ENCODE measurements around the gene SPATA9. TPM values are rescaled to one million over a fixed set of nuclear protein-coding genes. Genes with fewer than 3 reads are reported as not detected.

SPATA9 gene
- total and polyA plus RNA-seq, 9 of the 15 experiments (the other 6 are each of a cell fraction or from before 2014, with no cell fraction given): 0.16 to 5.5 (median 0.39) TPM; not detected in 3

GRCh38 chr5:95630394-95630917, 52.3 kb downstream of the SPATA9 start:
- Histone ChIP-seq H3K27me3 (ENCODE audit: control insufficient read depth in 2 of 2, insufficient read depth in 2 of 2, low read length in 2 of 2) (no peaks in the 10 kb centered on the region), H3K4me1 (replicated peaks in 1 of 2; ENCODE audit: control insufficient read depth in 2 of 2, insufficient read depth in 2 of 2, low read length in 2 of 2) (peaks cover 0 to 13% of the 10 kb centered on the region in 2 experiments; a peak in 4 of 5 replicates), H3K9ac (ENCODE audit: insufficient read depth in 1 of 2, low read depth in 2 of 2, low read length in 2 of 2) (no peak overlapping the region), H3K4me3 (no peak overlapping the region), H2AFZ (ENCODE audit: low read depth, low read length) (no peak overlapping the region), H3K4me2 (ENCODE audit: insufficient read depth, low read length) (no peak overlapping the region), H3K79me2 (ENCODE audit: control insufficient read depth, insufficient read depth, low read length) (no peaks in the 10 kb centered on the region), H4K20me1 (replicated peaks; ENCODE audit: control insufficient read depth, insufficient read depth, low read length) (no peaks in the 10 kb centered on the region), H3K27ac (ENCODE audit: extremely low read depth, low read depth, low read length) (no peak overlapping the region), H3K9me1 (ENCODE audit: control insufficient read depth, insufficient read depth, low read length) (no peaks in the 10 kb centered on the region), H3K36me3 (ENCODE audit: control insufficient read depth, insufficient read depth, low read length) (no peaks in the 10 kb centered on the region), H3K9me3 (replicated peaks; ENCODE audit: control insufficient read depth, insufficient read depth, low read depth, low read length) (no peaks in the 10 kb centered on the region)
- POLR2A ChIA-PET: interaction anchor here (0.5 to 1.6 kb wide), 3 partner anchors 7 to 21 kb away, joined by 3 to 12 read pairs (median 3); no protein-coding TSS in a partner anchor
- CTCF ChIA-PET (ENCODE audit: low intra/inter-chr PET ratio): no interaction called here
- FAIRE-seq (no peak), ATAC-seq (no peak), DNase-seq (ENCODE audit: extremely low read depth in 1 of 4, low spot score in 3 of 4) (peak in 1 of 4 experiments; percentile 18)
- in situ Hi-C loops (cut with MboI): loop anchor here (25.0 kb wide), 1 partner anchor 707 kb away; no protein-coding TSS in a partner anchor
- TF ChIP-seq RAD51 (IDR thresholded peaks at IDR 0.05; ENCODE audit: borderline replicate concordance, low read depth): peak; percentile 70; the same call in 1 of the 2 replicates
- 0 out of 2 replicates have a peak, but pooled peaks have one; percentile 59 for TF ChIP-seq TOE1 (IDR thresholded peaks at IDR 0.05; ENCODE audit: borderline replicate concordance)
- no peak for TF ChIP-seq TOE1 (CRISPR knock-in tag; IDR thresholded peaks at IDR 0.05; ENCODE audit: borderline replicate concordance, low read depth)
- peak; percentile 25; the same call in 1 of the 2 replicates for TF ChIP-seq USF1 (CRISPR knock-in tag; IDR thresholded peaks at IDR 0.05)
- peak; percentile 89 for TF ChIP-seq TFE3 (CRISPR knock-in tag; IDR thresholded peaks at IDR 0.05)
- TF ChIP-seq ZNF41 (CRISPR knock-in tag; conservative IDR thresholded peaks at IDR 0.05): no peak
- TF ChIP-seq, protein P1, sequence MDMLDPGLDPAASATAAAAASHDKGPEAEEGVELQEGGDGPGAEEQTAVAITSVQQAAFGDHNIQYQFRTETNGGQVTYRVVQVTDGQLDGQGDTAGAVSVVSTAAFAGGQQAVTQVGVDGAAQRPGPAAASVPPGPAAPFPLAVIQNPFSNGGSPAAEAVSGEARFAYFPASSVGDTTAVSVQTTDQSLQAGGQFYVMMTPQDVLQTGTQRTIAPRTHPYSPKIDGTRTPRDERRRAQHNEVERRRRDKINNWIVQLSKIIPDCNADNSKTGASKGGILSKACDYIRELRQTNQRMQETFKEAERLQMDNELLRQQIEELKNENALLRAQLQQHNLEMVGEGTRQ (CRISPR knock-in tag; IDR thresholded peaks at IDR 0.05): 0 out of 2 replicates have a peak, but pooled peaks have one; percentile 21
- intact Hi-C loops (cut with micrococcal nuclease): no loop called here
- 77% methylated on average over 5 of the region's 5 CpGs for WGBS (ENCODE audit: insufficient coverage, low coverage, missing lambda C conversion rate)
- BruUV-seq (replicated peaks): no TSS peak
